CD8-positive, alpha-beta memory T cell (primary cell): Measurements from ENCODE around the gene VPS13C. TPM values are rescaled to one million over a fixed set of nuclear protein-coding genes. Genes with fewer than 3 reads are reported as not detected.
"Not testable (repeated sequence)": the region's sequence is repeated elsewhere in the genome, so short reads cannot be mapped to it uniquely, and the experiment has no call there.

Experiments used
- CTCF ChIA-PET: fragments of 350-600 bp; sonication (Branson Sonifier 250); formaldehyde crosslinking; loops from one replicate; lab custom pipeline; 2021; ENCODE audit warnings: antibody characterized with exemption; lab: Charles Lee
- POLR2A ChIA-PET: fragments of 350-600 bp; sonication (Branson Sonifier 250); formaldehyde crosslinking; loops from one replicate; lab custom pipeline; 2021; ENCODE audit warnings: antibody characterized with exemption; lab: Charles Lee
- DNase-seq, 5 donors: peaks; one replicate each; pipeline versions ENCODE4 v3.0.0 to v3.0.0-alpha.2; 2020 to 2022; ENCODE audit warnings: mixed read lengths in 1 of 5
- H3K27ac ChIP-seq: one replicate; pipeline ENCODE4 v1.7.0; 2013; ENCODE audit warnings: low read depth, mild to moderate bottlenecking, low read length, moderate library complexity
- H3K27me3 ChIP-seq: 2 replicates; pipeline ENCODE4 v1.7.0; 2013; ENCODE audit warnings: low read length, mild to moderate bottlenecking; ENCODE audit not compliant: insufficient read depth, poor library complexity, severe bottlenecking
- H3K36me3 ChIP-seq: 2 replicates; pipeline ENCODE4 v1.7.0; 2013; ENCODE audit warnings: mild to moderate bottlenecking, low read length, moderate library complexity; ENCODE audit not compliant: insufficient read depth
- H3K4me1 ChIP-seq: 2 replicates; pipeline ENCODE4 v1.7.0; 2013; ENCODE audit warnings: mild to moderate bottlenecking, low read length, moderate library complexity; ENCODE audit not compliant: insufficient read depth
- H3K4me3 ChIP-seq: 2 replicates; pipeline ENCODE4 v1.7.0; 2013; ENCODE audit warnings: mild to moderate bottlenecking, low read length
- H3K9me3 ChIP-seq: 2 replicates; pipeline ENCODE4 v1.7.0; 2013; ENCODE audit warnings: mild to moderate bottlenecking, low read length
- H3K27ac Mint-ChIP-seq, 8 donors: one replicate each; pipeline ENCODE4 v1.8.0; 2020 to 2021; ENCODE audit warnings: mixed read lengths in 8 of 8, mild to moderate bottlenecking in 6 of 8, inconsistent platforms in 3 of 8, moderate library complexity in 3 of 8
- H3K27me3 Mint-ChIP-seq, 2 donors: one replicate each; pipeline ENCODE4 v1.8.0; 2020 to 2021; ENCODE audit warnings: mixed read lengths in 2 of 2, mild to moderate bottlenecking in 1 of 2, moderate library complexity in 1 of 2
- H3K36me3 Mint-ChIP-seq, 3 donors: one replicate each; pipeline ENCODE4 v1.8.0; 2020 to 2021; ENCODE audit warnings: mixed read lengths in 3 of 3, inconsistent platforms in 1 of 3, mild to moderate bottlenecking in 1 of 3
- H3K4me1 Mint-ChIP-seq, 3 donors: one replicate each; pipeline ENCODE4 v1.8.0; 2020 to 2021; ENCODE audit warnings: mixed read lengths in 3 of 3, inconsistent platforms in 1 of 3, mild to moderate bottlenecking in 1 of 3
- H3K4me3 Mint-ChIP-seq, 7 donors: one replicate each; pipeline ENCODE4 v1.8.0; 2020 to 2021; ENCODE audit warnings: mixed read lengths in 7 of 7, mild to moderate bottlenecking in 6 of 7, moderate library complexity in 4 of 7, inconsistent platforms in 2 of 7
- H3K9me3 Mint-ChIP-seq, 5 donors: one replicate each; pipeline ENCODE4 v1.8.0; 2020 to 2022; ENCODE audit warnings: mixed read lengths in 5 of 5, mild to moderate bottlenecking in 3 of 5, moderate library complexity in 2 of 5, inconsistent platforms in 1 of 5
- polyA plus RNA-seq: library from polyadenylated mRNA; unstranded; fragments of 300-500 nt; fragmentation: Illumina TruSeq; gene quantifications from one replicate; pipeline ENCODE4 v1.2.3, GENCODE V29; 2021
- total RNA-seq, 2 experiments: library from RNA; stranded (reverse); gene quantifications; one replicate each; pipeline ENCODE4 v1.2.3, GENCODE V29; 2021

Gene VPS13C
- total and polyA plus RNA-seq, 3 experiments from 2014 or later, result 15.8 to 42.9 (median 42.5) TPM

DNA sequence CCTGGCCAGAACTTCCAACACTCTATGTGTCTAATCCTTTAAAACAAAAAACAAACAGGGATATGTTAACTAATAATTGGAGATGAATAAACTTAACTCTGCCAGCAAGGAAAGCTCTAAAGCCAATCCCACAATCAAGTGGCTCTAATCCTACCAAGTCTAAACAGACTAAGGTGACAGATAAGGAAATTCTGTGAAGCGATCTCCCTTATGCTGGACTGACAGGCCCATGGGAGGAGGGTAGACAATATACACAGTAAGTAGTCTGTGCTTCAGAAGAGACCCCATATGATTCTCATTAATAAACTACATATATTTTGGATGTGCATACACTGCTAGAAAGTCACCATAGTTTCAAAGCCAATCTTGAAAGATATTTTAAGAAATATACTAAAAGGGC is 10.1 kb downstream of the VPS13C start:
- Mint-ChIP-seq H3K9me3 (peaks cover 0 to 2% (median 0%) of the 10 kb centered on the region in 5 donors), H3K4me3 (no peak overlapping the region), H3K27ac (peak overlapping the region in 3 of 8 donors; percentile 43 to 83 (median 57)), H3K36me3 (peaks cover 2 to 7% (median 5%) of the 10 kb centered on the region in 3 donors), H3K27me3 (no peaks in the 10 kb centered on the region), H3K4me1 (peaks cover 60 to 73% (median 68%) of the 10 kb centered on the region in 3 donors)
- Histone ChIP-seq H3K4me1 (peaks cover 40% of the 10 kb centered on the region), H3K36me3 (no peaks in the 10 kb centered on the region), H3K27ac (no peak overlapping the region), H3K4me3 (no peak overlapping the region), H3K27me3 (no peaks in the 10 kb centered on the region), H3K9me3 (no peaks in the 10 kb centered on the region)
- ChIA-PET CTCF (no interaction called here), POLR2A (interaction anchor here (1.3 kb wide), 1 partner anchor 10 kb away, joined by 3 read pairs; the partner anchor contains the start of gene VPS13C)
- no peak for DNase-seq

DNA sequence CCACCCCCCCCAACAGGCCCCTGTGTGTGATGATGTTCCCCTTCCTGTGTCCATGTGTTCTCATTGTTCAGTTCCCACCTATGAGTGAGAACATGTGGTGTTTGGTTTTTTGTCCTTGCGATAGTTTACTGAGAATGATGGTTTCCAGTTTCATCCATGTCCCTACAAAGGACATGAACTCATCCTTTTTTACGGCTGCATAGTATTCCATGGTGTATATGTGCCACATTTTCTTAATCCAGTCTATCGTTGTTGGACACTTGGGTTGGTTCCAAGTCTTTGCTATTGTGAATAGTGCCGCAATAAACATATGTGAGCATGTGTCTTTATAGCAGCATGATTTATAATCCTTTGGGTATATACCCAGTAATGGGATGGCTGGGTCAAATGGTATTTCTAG is 12.0 kb downstream of the VPS13C start:
- H3K36me3 Mint-ChIP-seq, H3K27me3 ChIP-seq, H3K9me3 Mint-ChIP-seq, H3K27ac ChIP-seq, H3K27me3 Mint-ChIP-seq, CTCF ChIA-PET, H3K4me3 ChIP-seq, H3K9me3 ChIP-seq, H3K36me3 ChIP-seq, H3K4me3 Mint-ChIP-seq, DNase-seq, POLR2A ChIA-PET, H3K27ac Mint-ChIP-seq: not testable (repeated sequence)
- H3K4me1 Mint-ChIP-seq, result peaks cover 46 to 64% (median 62%) of the 10 kb centered on the region in 3 donors
- peaks cover 27% of the 10 kb centered on the region for H3K4me1 ChIP-seq

DNA sequence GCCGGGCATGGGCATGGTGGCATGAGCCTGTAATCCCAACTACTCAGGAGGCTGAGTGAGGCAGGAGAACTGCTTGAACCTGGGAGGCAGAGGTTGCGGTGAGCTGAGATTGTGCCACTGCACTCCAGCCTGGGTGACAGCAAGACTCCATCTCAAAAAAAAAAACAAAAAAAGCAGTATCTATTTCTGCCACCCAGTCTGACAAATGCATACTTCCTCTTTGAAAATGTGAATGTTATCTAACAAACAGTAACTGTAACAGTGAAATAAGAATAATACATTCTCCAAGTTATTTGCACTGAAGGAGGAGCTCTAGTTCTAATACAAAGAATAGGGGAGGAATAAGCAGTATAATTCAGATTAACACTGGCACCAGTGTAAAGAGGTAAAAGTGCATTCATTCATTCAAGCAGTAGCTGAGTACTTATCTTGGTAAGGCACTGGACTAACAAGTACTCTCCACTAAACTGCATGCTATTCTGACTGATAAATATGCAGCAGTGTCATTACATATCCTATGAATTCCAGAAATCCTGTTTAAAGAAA is 12.9 kb downstream of the VPS13C start:
- ChIA-PET POLR2A (interaction anchor here (1.2 kb wide), 1 partner anchor 13 kb away, joined by 3 read pairs; the partner anchor contains the start of gene VPS13C), CTCF (interaction anchor here (1.7 kb wide), 1 partner anchor 13 kb away, joined by 4 read pairs; the partner anchor contains the start of gene VPS13C)
- peaks cover 1% of the 10 kb centered on the region for H3K36me3 ChIP-seq
- Mint-ChIP-seq H3K27ac (peak overlapping the region in 6 of 8 donors; percentile 19 to 75 (median 46)), H3K36me3 (peaks cover 2 to 11% (median 7%) of the 10 kb centered on the region in 3 donors), H3K27me3 (no peaks in the 10 kb centered on the region), H3K9me3 (peaks cover 0 to 2% (median 0%) of the 10 kb centered on the region in 5 donors), H3K4me1 (peaks cover 41 to 57% (median 55%) of the 10 kb centered on the region in 3 donors), H3K4me3 (peak overlapping the region in 2 of 7 donors; percentile 8 to 55)
- H3K4me1 ChIP-seq, result peaks cover 20% of the 10 kb centered on the region
- no peaks in the 10 kb centered on the region for H3K27me3 ChIP-seq
- H3K4me3 ChIP-seq, result no peak overlapping the region
- no peaks in the 10 kb centered on the region for H3K9me3 ChIP-seq
- DNase-seq, result no peak
- no peak overlapping the region for H3K27ac ChIP-seq

DNA sequence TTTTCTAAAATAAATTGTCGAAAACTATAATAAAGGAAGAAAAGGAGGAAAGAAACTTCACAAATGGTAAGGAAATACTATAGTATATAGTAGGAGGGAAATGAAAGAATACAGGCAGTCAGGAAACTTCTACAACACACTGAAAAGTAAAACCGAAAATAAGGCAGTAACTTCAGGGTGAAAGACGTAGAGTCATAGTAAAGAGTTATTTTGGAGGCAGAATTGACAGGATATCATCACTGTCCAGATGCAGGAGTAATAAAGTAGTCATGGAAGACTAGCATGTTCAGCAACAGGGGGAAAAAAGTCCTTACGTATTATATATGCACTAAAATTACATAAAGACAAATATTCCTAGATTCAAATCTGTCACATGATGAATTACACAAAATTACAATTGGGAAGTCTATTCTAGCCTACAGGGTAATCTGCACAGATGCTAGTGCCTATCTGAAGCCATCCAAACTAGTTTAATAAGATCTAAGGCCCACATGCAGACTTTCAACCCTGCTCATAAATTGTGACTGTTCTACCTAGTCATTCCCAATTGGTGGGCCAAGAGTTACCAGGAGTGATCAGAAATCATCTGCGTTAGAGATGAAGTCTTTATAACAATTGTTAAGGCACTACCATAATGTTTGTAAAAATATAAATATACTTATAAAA is 14.0 kb downstream of the VPS13C start:
- Histone ChIP-seq H3K27ac (no peak overlapping the region), H3K27me3 (no peaks in the 10 kb centered on the region)

DNA sequence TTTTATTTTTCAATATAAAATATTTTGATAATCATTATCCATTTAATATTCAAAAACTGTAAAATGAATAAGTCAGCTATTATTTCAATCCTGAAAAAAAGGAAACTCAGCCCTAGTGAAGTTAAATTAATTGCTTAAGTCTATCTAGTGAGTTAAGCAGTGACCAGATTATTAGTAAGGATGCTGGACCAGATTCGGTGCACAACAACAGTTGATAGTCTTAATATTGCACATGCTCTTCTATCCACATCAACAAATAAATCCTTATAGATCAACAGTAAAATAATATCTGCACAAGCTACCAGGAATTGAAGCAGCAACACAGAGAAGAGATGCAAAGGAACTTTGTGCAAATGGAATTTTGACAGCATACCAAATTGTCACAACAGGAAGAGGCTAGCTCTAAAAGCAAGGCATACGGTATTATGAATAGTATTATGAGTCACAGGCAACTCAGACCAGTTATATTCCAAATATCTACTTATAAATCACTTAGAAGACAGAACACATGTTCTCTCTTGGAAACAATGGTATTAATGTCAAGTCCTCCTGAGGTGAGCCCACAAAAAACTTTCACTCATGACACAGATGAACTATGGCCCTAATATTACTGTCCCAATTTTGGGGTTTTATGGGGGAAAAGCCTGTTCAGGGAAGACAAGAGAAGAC is 24.9 kb downstream of the VPS13C start:
- DNase-seq, result no peak
- POLR2A ChIA-PET, result no interaction called here
- Histone ChIP-seq H3K4me1 (no peaks in the 10 kb centered on the region), H3K36me3 (no peaks in the 10 kb centered on the region), H3K9me3 (no peaks in the 10 kb centered on the region), H3K4me3 (no peak overlapping the region), H3K27ac (no peak overlapping the region), H3K27me3 (no peaks in the 10 kb centered on the region)
- CTCF ChIA-PET, result no interaction called here
- H3K27me3 Mint-ChIP-seq, result no peaks in the 10 kb centered on the region
- peak overlapping the region in 2 of 8 donors; percentile 0 to 1 for H3K27ac Mint-ChIP-seq
- H3K4me3 Mint-ChIP-seq, result no peak overlapping the region
- H3K9me3 Mint-ChIP-seq, result peaks cover 0 to 7% (median 0%) of the 10 kb centered on the region in 5 donors
- H3K36me3 Mint-ChIP-seq, result peaks cover 16 to 52% (median 17%) of the 10 kb centered on the region in 3 donors
- peaks cover 20 to 47% (median 33%) of the 10 kb centered on the region in 3 donors for H3K4me1 Mint-ChIP-seq

More for the DNA sequence above, 14.0 kb downstream of the VPS13C start:
- Histone ChIP-seq H3K9me3 (no peaks in the 10 kb centered on the region), H3K4me1 (peaks cover 20% of the 10 kb centered on the region), H3K36me3 (peaks cover 4% of the 10 kb centered on the region), H3K4me3 (no peak overlapping the region)
- Mint-ChIP-seq H3K27ac (peak overlapping the region in 7 of 8 donors; percentile 5 to 69 (median 28)), H3K36me3 (peaks cover 2 to 13% (median 7%) of the 10 kb centered on the region in 3 donors), H3K9me3 (peaks cover 0 to 2% (median 0%) of the 10 kb centered on the region in 5 donors), H3K27me3 (no peaks in the 10 kb centered on the region), H3K4me3 (peak overlapping the region; percentile 0 to 50 (median 19)), H3K4me1 (peaks cover 33 to 46% (median 45%) of the 10 kb centered on the region in 3 donors)
- DNase-seq, result peak in 1 of 5 donors; percentile 6
- CTCF ChIA-PET, result interaction anchor here (1.7 kb wide), 1 partner anchor 14 kb away, joined by 4 read pairs; the partner anchor contains the start of gene VPS13C
- POLR2A ChIA-PET, result interaction anchor here (1.2 kb wide), 1 partner anchor 14 kb away, joined by 3 read pairs; the partner anchor contains the start of gene VPS13C

DNA sequence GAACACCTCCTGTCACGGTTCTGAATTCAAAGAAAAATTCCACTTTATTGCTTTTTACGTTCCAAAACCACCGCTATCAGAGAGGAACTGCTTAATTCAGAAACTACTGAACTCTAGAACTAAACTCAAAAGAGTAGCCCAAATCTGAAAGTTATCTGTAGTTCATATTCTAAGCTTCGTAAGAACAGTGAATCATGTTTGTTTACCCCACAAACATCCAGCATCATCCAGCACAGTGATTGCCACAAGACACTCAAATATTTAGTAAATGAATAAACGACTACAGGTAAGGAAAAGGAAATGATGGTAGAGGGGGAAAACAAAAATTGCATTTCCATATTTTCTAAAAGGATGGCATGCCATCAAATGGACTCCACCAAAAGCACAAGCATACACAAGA is 32.3 kb downstream of the VPS13C start:
- H3K4me3 ChIP-seq, result no peak overlapping the region
- Mint-ChIP-seq H3K36me3 (peaks cover 9 to 61% (median 10%) of the 10 kb centered on the region in 3 donors), H3K4me3 (no peak overlapping the region), H3K4me1 (peaks cover 21 to 36% (median 22%) of the 10 kb centered on the region in 3 donors), H3K27ac (no peak overlapping the region), H3K27me3 (no peaks in the 10 kb centered on the region), H3K9me3 (no peaks in the 10 kb centered on the region)
- no peaks in the 10 kb centered on the region for H3K9me3 ChIP-seq
- POLR2A ChIA-PET, result no interaction called here
- H3K4me1 ChIP-seq, result no peaks in the 10 kb centered on the region
- no peak for DNase-seq
- H3K27ac ChIP-seq, result no peak overlapping the region
- CTCF ChIA-PET, result no interaction called here
- H3K36me3 ChIP-seq, result no peaks in the 10 kb centered on the region
- no peaks in the 10 kb centered on the region for H3K27me3 ChIP-seq

DNA sequence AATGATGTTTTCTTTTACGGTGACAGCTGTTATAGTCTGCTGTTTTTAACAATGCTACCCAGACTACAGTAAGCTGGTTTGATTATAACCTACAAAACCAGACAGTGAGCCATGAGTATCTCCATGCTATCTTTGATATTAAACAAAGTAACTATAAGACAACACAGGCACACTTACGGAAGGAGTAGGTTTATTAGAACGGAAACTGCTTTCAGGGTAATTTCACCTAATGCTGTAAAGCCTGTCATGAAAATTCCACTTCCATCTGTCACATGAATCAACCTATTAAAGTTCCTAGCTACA is 33.0 kb downstream of the VPS13C start:
- no peaks in the 10 kb centered on the region for H3K4me1 ChIP-seq
- no peaks in the 10 kb centered on the region for H3K27me3 Mint-ChIP-seq
- H3K4me1 Mint-ChIP-seq, result peaks cover 21 to 33% (median 22%) of the 10 kb centered on the region in 3 donors
- no peaks in the 10 kb centered on the region for H3K36me3 ChIP-seq
- no peaks in the 10 kb centered on the region for H3K9me3 Mint-ChIP-seq
- peak overlapping the region in 1 of 8 donors; percentile 60 for H3K27ac Mint-ChIP-seq
- no peaks in the 10 kb centered on the region for H3K9me3 ChIP-seq
- no peaks in the 10 kb centered on the region for H3K27me3 ChIP-seq
- peaks cover 11 to 64% (median 13%) of the 10 kb centered on the region in 3 donors for H3K36me3 Mint-ChIP-seq
- ChIA-PET POLR2A (no interaction called here), CTCF (no interaction called here)
- no peak overlapping the region for H3K4me3 Mint-ChIP-seq
- no peak for DNase-seq
- H3K4me3 ChIP-seq, result no peak overlapping the region
- no peak overlapping the region for H3K27ac ChIP-seq
